ENCODE measurements around the gene BAX.
"Not testable (repeated sequence)": the region's sequence is repeated elsewhere in the genome, so short reads cannot be mapped to it uniquely, and the experiment has no call there.

BAX gene

DNA sequence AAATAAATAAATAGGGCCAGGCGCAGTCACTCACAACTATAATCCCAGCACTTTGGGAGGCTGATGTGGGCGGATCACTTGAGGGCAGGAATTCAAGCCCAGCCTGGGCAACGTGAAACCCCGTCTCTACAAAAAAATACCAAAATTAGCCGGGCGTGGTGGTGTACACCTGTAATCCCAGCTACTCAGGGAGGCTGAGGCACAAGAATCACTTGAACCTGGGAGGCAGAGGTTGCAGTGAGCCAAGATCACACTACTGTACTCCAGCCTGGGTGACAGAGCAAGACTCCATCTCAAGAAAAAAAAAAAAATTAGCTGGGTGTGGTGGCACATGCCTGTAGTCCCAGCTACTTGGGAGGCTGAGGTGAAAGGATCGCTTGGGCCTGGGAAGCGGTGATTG lies 28.8 kb upstream of the BAX start:
- not testable (repeated sequence) for H2BK15ac ChIP-seq (replicated peaks; ENCODE audit: low read depth); H3K79me1 ChIP-seq (ENCODE audit: low read length); H3K36me3 ChIP-seq (ENCODE audit: control insufficient read depth, insufficient read depth, low read length); DNase-seq; H3K9ac ChIP-seq (ENCODE audit: low read length); H3K4me2 ChIP-seq (ENCODE audit: low read length); H2BK120ac ChIP-seq (ENCODE audit: low read depth, low read length); H2AK5ac ChIP-seq (ENCODE audit: low read length); H2BK5ac ChIP-seq (ENCODE audit: low read length); H3K27ac ChIP-seq (ENCODE audit: low read depth, low read length); H3K23ac ChIP-seq (ENCODE audit: low read length); H3K4me1 ChIP-seq (ENCODE audit: control insufficient read depth, low read depth, low read length); H3K4me3 ChIP-seq (ENCODE audit: low read length); H4K5ac ChIP-seq (ENCODE audit: low read length); H3K79me2 ChIP-seq (ENCODE audit: control insufficient read depth, insufficient read depth, low read length); H3K18ac ChIP-seq (ENCODE audit: low read length); H4K8ac ChIP-seq (ENCODE audit: low read depth, low read length); H3K56ac ChIP-seq (ENCODE audit: low read length); H3K27me3 ChIP-seq (ENCODE audit: insufficient read depth, low read length, poor library complexity); H3K4ac ChIP-seq (ENCODE audit: low read depth, low read length)
- WGBS (ENCODE audit: extremely low coverage, insufficient coverage, low lambda C conversion rate), result no CpG with 5 or more reads among the region's 8 CpGs

DNA sequence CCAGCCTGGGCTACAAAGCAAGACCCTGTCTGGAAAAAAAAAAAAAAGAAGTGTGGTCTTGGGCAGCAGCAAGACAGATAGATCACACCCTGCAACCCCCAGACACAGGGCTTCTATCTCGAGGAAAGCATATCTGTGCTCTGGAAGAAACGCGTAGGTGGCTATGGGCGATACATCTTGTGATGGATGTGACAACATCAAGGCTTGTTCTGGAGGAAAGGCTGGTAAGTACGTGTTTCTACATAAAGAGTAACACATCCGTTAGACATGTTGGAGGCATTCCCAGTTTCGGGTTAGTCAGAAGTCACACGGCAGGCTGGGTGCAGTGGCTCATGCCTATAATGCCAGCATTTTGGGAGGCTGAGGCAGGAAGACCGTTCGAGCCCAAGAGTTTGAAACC lies 27.8 kb upstream of the BAX start:
- no CpG with 5 or more reads among the region's 10 CpGs for WGBS (ENCODE audit: extremely low coverage, insufficient coverage, low lambda C conversion rate)
- Histone ChIP-seq H3K27ac (ENCODE audit: low read depth, low read length) (no peak overlapping the region), H3K4ac (ENCODE audit: low read depth, low read length) (no peak overlapping the region)

DNA sequence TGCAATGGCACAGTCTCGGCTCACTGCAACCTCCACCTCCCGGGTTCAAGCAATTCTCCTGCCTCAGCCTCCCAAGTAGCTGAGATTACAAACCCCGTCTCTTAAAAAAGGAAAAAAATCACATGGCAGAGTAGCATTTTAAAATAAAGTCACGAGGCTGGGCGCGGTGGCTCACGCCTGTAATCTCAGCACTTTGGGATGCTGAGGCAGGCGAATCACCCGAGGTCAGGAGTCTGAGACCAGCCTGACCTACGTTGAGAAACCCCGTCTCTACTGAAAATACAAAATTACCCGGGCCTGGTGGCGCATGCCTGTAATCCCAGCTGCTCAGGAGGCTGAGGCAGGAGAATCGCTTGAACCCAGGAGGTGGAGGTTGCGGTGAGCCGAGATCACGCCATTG lies 27.0 kb upstream of the BAX start:
- WGBS (ENCODE audit: extremely low coverage, insufficient coverage, low lambda C conversion rate), result no CpG with 5 or more reads among the region's 17 CpGs
- not testable (repeated sequence) for H3K9ac ChIP-seq (ENCODE audit: low read length); H3K56ac ChIP-seq (ENCODE audit: low read length); H3K79me1 ChIP-seq (ENCODE audit: low read length); H3K4me2 ChIP-seq (ENCODE audit: low read length); H3K23ac ChIP-seq (ENCODE audit: low read length); H3K4ac ChIP-seq (ENCODE audit: low read depth, low read length); H3K4me3 ChIP-seq (ENCODE audit: low read length); H3K36me3 ChIP-seq (ENCODE audit: control insufficient read depth, insufficient read depth, low read length); H2AK5ac ChIP-seq (ENCODE audit: low read length); H4K8ac ChIP-seq (ENCODE audit: low read depth, low read length); DNase-seq; H2BK5ac ChIP-seq (ENCODE audit: low read length); H2BK15ac ChIP-seq (replicated peaks; ENCODE audit: low read depth); H3K27me3 ChIP-seq (ENCODE audit: insufficient read depth, low read length, poor library complexity); H3K18ac ChIP-seq (ENCODE audit: low read length); H3K79me2 ChIP-seq (ENCODE audit: control insufficient read depth, insufficient read depth, low read length); H3K4me1 ChIP-seq (ENCODE audit: control insufficient read depth, low read depth, low read length); H4K5ac ChIP-seq (ENCODE audit: low read length); H2BK120ac ChIP-seq (ENCODE audit: low read depth, low read length); H3K27ac ChIP-seq (ENCODE audit: low read depth, low read length)

More for the DNA sequence above, 27.8 kb upstream of the BAX start:
- Histone ChIP-seq H2BK120ac (ENCODE audit: low read depth, low read length) (no peak overlapping the region), H4K5ac (ENCODE audit: low read length) (no peak overlapping the region), H4K8ac (ENCODE audit: low read depth, low read length) (no peak overlapping the region), H3K56ac (ENCODE audit: low read length) (no peak overlapping the region), H2BK15ac (replicated peaks; ENCODE audit: low read depth) (no peak overlapping the region), H3K9ac (ENCODE audit: low read length) (no peak overlapping the region), H3K27me3 (ENCODE audit: insufficient read depth, low read length, poor library complexity) (no peaks in the 10 kb centered on the region), H3K4me2 (ENCODE audit: low read length) (no peak overlapping the region), H3K4me3 (ENCODE audit: low read length) (no peak overlapping the region), H3K79me2 (ENCODE audit: control insufficient read depth, insufficient read depth, low read length) (no peaks in the 10 kb centered on the region), H2BK5ac (ENCODE audit: low read length) (no peak overlapping the region), H3K23ac (ENCODE audit: low read length) (no peak overlapping the region), H3K18ac (ENCODE audit: low read length) (no peak overlapping the region), H3K4me1 (ENCODE audit: control insufficient read depth, low read depth, low read length) (no peaks in the 10 kb centered on the region), H3K36me3 (ENCODE audit: control insufficient read depth, insufficient read depth, low read length) (no peaks in the 10 kb centered on the region), H2AK5ac (ENCODE audit: low read length) (no peak overlapping the region), H3K79me1 (ENCODE audit: low read length) (no peaks in the 10 kb centered on the region)
- DNase-seq, result no peak

DNA sequence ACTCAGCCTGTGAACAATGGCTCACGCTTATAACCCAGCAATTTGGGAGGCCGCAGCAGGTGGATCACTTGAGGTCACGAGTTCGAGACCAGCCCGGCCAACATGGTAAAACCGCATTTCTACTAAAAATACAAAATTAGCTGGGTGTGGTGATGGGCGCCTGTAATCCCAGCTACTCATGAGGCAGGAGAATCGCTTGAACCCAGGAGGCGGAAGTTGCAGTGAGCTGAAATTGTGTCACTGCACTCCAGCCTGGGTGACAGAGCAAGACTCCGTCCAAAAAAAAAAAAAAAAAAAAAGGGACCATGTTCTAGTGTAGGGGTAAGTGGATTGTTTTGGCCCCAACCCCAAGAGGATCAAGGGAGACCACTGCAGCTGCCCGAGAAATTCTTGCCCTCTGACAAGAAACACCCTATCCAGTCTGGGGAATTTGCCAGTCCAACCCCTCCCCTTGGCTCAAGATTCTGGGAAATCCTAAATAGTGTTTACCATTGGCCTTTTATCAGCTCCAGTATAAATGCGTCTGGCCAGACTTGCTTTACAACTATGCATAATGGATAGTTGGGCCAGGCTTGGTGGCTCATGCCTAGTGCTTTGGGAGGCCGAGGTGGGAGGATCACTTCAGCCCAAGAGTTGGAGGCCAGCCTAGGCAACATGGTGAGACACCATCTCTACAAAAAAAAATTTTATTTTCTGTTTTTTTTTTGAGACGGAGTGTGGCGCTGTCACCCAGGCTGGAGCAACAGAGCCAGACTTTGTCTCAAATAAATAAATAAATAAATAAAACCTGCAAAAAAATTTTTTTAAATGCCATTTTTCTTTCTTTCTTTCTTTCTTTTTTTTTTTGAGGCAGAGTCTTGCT lies 26.3 kb upstream of the BAX start:
- no CpG with 5 or more reads among the region's 15 CpGs for WGBS (ENCODE audit: extremely low coverage, insufficient coverage, low lambda C conversion rate)
- Histone ChIP-seq H3K56ac (ENCODE audit: low read length) (no peak overlapping the region), H3K4ac (ENCODE audit: low read depth, low read length) (no peak overlapping the region), H2AK5ac (ENCODE audit: low read length) (no peak overlapping the region), H3K4me1 (ENCODE audit: control insufficient read depth, low read depth, low read length) (no peaks in the 10 kb centered on the region), H2BK15ac (replicated peaks; ENCODE audit: low read depth) (no peak overlapping the region), H4K5ac (ENCODE audit: low read length) (no peak overlapping the region), H3K9ac (ENCODE audit: low read length) (no peak overlapping the region), H3K27ac (ENCODE audit: low read depth, low read length) (no peak overlapping the region), H2BK120ac (ENCODE audit: low read depth, low read length) (no peak overlapping the region), H3K36me3 (ENCODE audit: control insufficient read depth, insufficient read depth, low read length) (no peaks in the 10 kb centered on the region), H3K18ac (ENCODE audit: low read length) (no peak overlapping the region), H3K79me2 (ENCODE audit: control insufficient read depth, insufficient read depth, low read length) (no peaks in the 10 kb centered on the region), H3K4me2 (ENCODE audit: low read length) (no peak overlapping the region), H2BK5ac (ENCODE audit: low read length) (no peak overlapping the region), H3K27me3 (ENCODE audit: insufficient read depth, low read length, poor library complexity) (no peaks in the 10 kb centered on the region), H3K79me1 (ENCODE audit: low read length) (no peaks in the 10 kb centered on the region), H3K4me3 (ENCODE audit: low read length) (no peak overlapping the region), H3K23ac (ENCODE audit: low read length) (no peak overlapping the region), H4K8ac (ENCODE audit: low read depth, low read length) (no peak overlapping the region)
- no peak for DNase-seq

DNA sequence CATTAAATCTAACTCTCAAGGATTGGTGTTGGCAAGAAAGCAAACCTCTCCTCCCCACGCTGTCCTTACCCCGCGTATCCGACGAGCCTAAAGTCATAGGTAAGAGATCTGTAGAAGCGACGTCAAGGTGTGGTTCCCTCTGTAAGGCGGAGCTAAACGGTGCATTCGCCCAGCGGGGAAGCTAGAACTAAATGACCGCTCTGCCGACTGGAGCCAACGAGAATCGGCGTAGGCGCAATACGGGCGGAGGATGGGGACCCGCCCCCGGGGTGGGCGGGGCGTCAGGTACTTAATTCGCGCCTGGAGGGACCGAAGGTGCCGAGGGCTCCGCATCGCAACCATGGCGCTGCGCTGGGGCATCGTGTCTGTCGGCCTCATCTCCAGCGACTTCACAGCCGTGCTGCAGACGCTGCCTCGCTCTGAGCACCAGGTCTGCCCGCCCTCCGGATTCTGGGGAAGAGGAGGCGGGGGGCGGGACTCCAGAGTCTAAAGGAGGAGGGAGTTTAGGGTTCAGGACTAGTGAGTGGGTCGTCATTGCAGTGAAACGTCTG lies 21.2 kb upstream of the BAX start, which contains the start of gene DHDH:
Gene DHDH (plus strand): TSS at position 318 of the 551 bp plus-strand sequence. CDS start 23 bp downstream, at position 341.
- no peaks in the 10 kb centered on the region for H3K79me2 ChIP-seq (ENCODE audit: control insufficient read depth, insufficient read depth, low read length)
- peak; percentile 96 for DNase-seq
- H3K4ac ChIP-seq (ENCODE audit: low read depth, low read length), result no peak within 1 kb of the TSS
- no peak within 1 kb of the TSS for H3K4me3 ChIP-seq (ENCODE audit: low read length)
- no CpG with 5 or more reads among the region's 43 CpGs for WGBS (ENCODE audit: extremely low coverage, insufficient coverage, low lambda C conversion rate)
- H2BK5ac ChIP-seq (ENCODE audit: low read length), result no peak within 1 kb of the TSS
- no peak within 1 kb of the TSS for H4K8ac ChIP-seq (ENCODE audit: low read depth, low read length)
- no peaks in the 10 kb centered on the region for H3K27me3 ChIP-seq (ENCODE audit: insufficient read depth, low read length, poor library complexity)
- no peaks in the 10 kb centered on the region for H3K79me1 ChIP-seq (ENCODE audit: low read length)
- no peak within 1 kb of the TSS for H2BK120ac ChIP-seq (ENCODE audit: low read depth, low read length)
- no peaks in the 10 kb centered on the region for H3K4me1 ChIP-seq (ENCODE audit: control insufficient read depth, low read depth, low read length)
- H3K23ac ChIP-seq (ENCODE audit: low read length), result no peak within 1 kb of the TSS
- no peak within 1 kb of the TSS for H2AK5ac ChIP-seq (ENCODE audit: low read length)
- no peak within 1 kb of the TSS for H3K27ac ChIP-seq (ENCODE audit: low read depth, low read length)
- H3K36me3 ChIP-seq (ENCODE audit: control insufficient read depth, insufficient read depth, low read length), result no peaks in the 10 kb centered on the region
- peak within 1 kb of the TSS; percentile 41 for H3K4me2 ChIP-seq (ENCODE audit: low read length)
- H3K56ac ChIP-seq (ENCODE audit: low read length), result peak within 1 kb of the TSS; percentile 62
- no peak within 1 kb of the TSS for H2BK15ac ChIP-seq (replicated peaks; ENCODE audit: low read depth)
- H4K5ac ChIP-seq (ENCODE audit: low read length), result no peak within 1 kb of the TSS
- H3K9ac ChIP-seq (ENCODE audit: low read length), result peak within 1 kb of the TSS; percentile 50
- H3K18ac ChIP-seq (ENCODE audit: low read length), result no peak within 1 kb of the TSS
